NT2/D1 (cell line): Measurements from ENCODE around the gene RAD9B.
"Not testable (repeated sequence)": the region's sequence is repeated elsewhere in the genome, so short reads cannot be mapped to it uniquely, and the experiment has no call there.

ENCODE experiments used
- DNase-seq: peaks from one replicate; pipeline ENCODE4 v3.0.0-alpha.2; 2011; ENCODE audit warnings: low read depth, low spot score
- H3K27me3 ChIP-seq: 2 replicates; pipeline ENCODE4 v1.6.0; 2011; ENCODE audit warnings: mild to moderate bottlenecking; ENCODE audit not compliant: insufficient read length, insufficient read depth
- H3K36me3 ChIP-seq: 2 replicates; pipeline ENCODE4 v1.6.1; 2011; ENCODE audit warnings: mild to moderate bottlenecking, low read length, mixed read lengths; ENCODE audit not compliant: insufficient read depth, insufficient read length
- H3K4me1 ChIP-seq: 2 replicates; pipeline ENCODE4 v1.5.1; 2011; ENCODE audit not compliant: insufficient read depth, insufficient read length
- H3K4me3 ChIP-seq: 2 replicates; pipeline ENCODE4 v1.5.1; 2011; ENCODE audit warnings: low read depth; ENCODE audit not compliant: insufficient read length
- H3K9ac ChIP-seq: 2 replicates; pipeline ENCODE4 v1.6.0; 2011; ENCODE audit warnings: low read depth; ENCODE audit not compliant: insufficient read length
- H3K9me3 ChIP-seq: 2 replicates; pipeline ENCODE4 v1.5.1; 2011; ENCODE audit warnings: mild to moderate bottlenecking, low read length; ENCODE audit not compliant: insufficient read depth
- SUZ12 ChIP-seq: IDR thresholded peaks from 2 replicates; pipeline ENCODE4 v1.6.1; 2011; ENCODE audit not compliant: insufficient read length, insufficient read depth; ENCODE audit errors: extremely low read depth
- YY1 ChIP-seq: IDR thresholded peaks from 2 replicates; pipeline ENCODE4 v1.6.1; 2011; ENCODE audit not compliant: insufficient read length, insufficient read depth
- ZNF274 ChIP-seq: IDR thresholded peaks from 2 replicates; pipeline ENCODE4 v1.6.1; 2011; ENCODE audit warnings: mild to moderate bottlenecking, low read depth, low read length

The RAD9B gene

GRCh38 chr12:110501752-110502738 lies at the start of gene RAD9B, which contains the start of gene VPS29:
RAD9B (plus strand) TSS chr12:110502331; CDS start chr12:110502338, 7 bp downstream.
VPS29 (minus strand) TSS chr12:110502111; CDS start chr12:110502051, 60 bp downstream.
- Histone ChIP-seq H3K4me3 (peak within 1 kb of the TSS; percentile 93), H3K27me3 (no peaks in the 10 kb centered on the region)

GRCh38 chr12:110453569-110454296 lies 48.4 kb upstream of the RAD9B start:
- no peak for DNase-seq
- H3K27me3 ChIP-seq, result no peaks in the 10 kb centered on the region
- H3K9me3 ChIP-seq, result no peaks in the 10 kb centered on the region
- H3K9ac ChIP-seq, result no peak overlapping the region
- TF ChIP-seq SUZ12 (no peak), ZNF274 (no peak), YY1 (no peak)
- peaks cover 68% of the 10 kb centered on the region for H3K36me3 ChIP-seq
- no peaks in the 10 kb centered on the region for H3K4me1 ChIP-seq
- no peak overlapping the region for H3K4me3 ChIP-seq

More at GRCh38 chr12:110501752-110502738, at the start of gene RAD9B, which contains the start of gene VPS29:
- TF ChIP-seq YY1 (peak; percentile 62), ZNF274 (no peak)
- H3K36me3 ChIP-seq, result peaks cover 20% of the 10 kb centered on the region
- DNase-seq, result peak; percentile 98
- peak within 1 kb of the TSS; percentile 96 for H3K9ac ChIP-seq
- H3K4me1 ChIP-seq, result no peaks in the 10 kb centered on the region
- peaks cover 9% of the 10 kb centered on the region; the same call in 1 of the 2 replicates for H3K9me3 ChIP-seq

GRCh38 chr12:110458756-110459155 lies 43.4 kb upstream of the RAD9B start:
- Histone ChIP-seq H3K27me3 (no peaks in the 10 kb centered on the region), H3K4me1 (no peaks in the 10 kb centered on the region), H3K9ac (no peak overlapping the region), H3K36me3 (peaks cover 77% of the 10 kb centered on the region), H3K9me3 (no peaks in the 10 kb centered on the region), H3K4me3 (no peak overlapping the region)
- DNase-seq, result no peak
- no peak for TF ChIP-seq ZNF274
- no peak for TF ChIP-seq YY1
- no peak for TF ChIP-seq SUZ12

GRCh38 chr12:110461189-110461588 lies 40.9 kb upstream of the RAD9B start:
- not testable (repeated sequence) for H3K9ac ChIP-seq, H3K9me3 ChIP-seq, H3K27me3 ChIP-seq, DNase-seq, H3K4me1 ChIP-seq, H3K4me3 ChIP-seq
- H3K36me3 ChIP-seq, result peaks cover 70% of the 10 kb centered on the region

DNA sequence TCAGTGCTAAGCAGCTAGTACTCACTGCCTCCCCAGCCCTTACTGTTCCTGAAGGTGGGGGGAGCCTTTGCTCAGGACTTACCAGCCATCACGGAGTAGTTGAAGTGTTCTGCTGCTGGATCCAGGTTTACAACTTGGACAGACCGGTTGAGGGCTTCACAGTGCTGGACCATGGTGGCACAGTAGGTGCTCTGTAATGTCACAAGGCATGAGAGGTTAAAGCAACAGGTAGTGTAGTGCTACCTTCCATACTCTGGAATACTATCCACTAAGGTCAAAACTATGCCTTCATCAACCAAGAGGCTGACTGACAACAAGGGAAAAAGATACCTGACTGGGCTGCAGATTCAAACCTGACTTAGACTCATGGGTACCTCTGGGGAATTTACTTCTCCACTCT lies 37.1 kb upstream of the RAD9B start:
- Histone ChIP-seq H3K4me1 (peaks cover 2% of the 10 kb centered on the region), H3K36me3 (peaks cover 43% of the 10 kb centered on the region), H3K27me3 (no peaks in the 10 kb centered on the region), H3K9ac (no peak overlapping the region), H3K4me3 (no peak overlapping the region), H3K9me3 (no peaks in the 10 kb centered on the region)
- no peak for DNase-seq
- no peak for TF ChIP-seq ZNF274
- no peak for TF ChIP-seq SUZ12
- TF ChIP-seq YY1, result no peak

- H3K27me3 ChIP-seq, H3K9me3 ChIP-seq, H3K9ac ChIP-seq, H3K4me3 ChIP-seq, DNase-seq, H3K4me1 ChIP-seq: not testable (repeated sequence)
- H3K36me3 ChIP-seq, result peaks cover 41% of the 10 kb centered on the region
Observed at GRCh38 chr12:110465765-110466164, 36.4 kb upstream of the RAD9B start.

DNA sequence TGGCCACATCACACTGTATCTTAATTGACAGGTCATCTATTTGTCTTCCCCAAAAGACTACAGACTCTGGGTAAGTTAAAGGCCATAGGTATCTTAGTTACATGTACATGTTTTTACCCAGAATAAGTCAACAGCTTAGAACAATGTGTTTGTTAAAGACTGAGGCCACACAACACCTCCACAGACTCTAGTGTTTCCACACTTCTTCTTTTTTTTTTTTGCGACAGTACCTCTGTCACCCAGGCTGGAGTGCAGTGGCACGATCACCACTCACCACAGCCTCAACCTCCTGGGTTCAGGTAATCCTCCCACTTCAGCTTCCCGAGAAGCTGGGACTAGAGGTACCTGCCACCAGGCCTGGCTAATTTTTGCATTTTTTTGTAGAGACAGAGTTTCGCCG lies 35.3 kb upstream of the RAD9B start:
- Histone ChIP-seq H3K9me3 (no peaks in the 10 kb centered on the region), H3K4me3 (peak overlapping the region; percentile 5), H3K27me3 (no peaks in the 10 kb centered on the region), H3K9ac (peak overlapping the region; percentile 58), H3K36me3 (peaks cover 37% of the 10 kb centered on the region), H3K4me1 (peaks cover 2% of the 10 kb centered on the region)
- no peak for DNase-seq
- TF ChIP-seq YY1 (no peak), ZNF274 (no peak), SUZ12 (no peak)
